SIG-M5 (cell line): Measurements from ENCODE around the gene PYROXD2.
"Not testable (repeated sequence)": the region's sequence is repeated elsewhere in the genome, so short reads cannot be mapped to it uniquely, and the experiment has no call there.

Experiments used
- DNase-seq: peaks from one replicate; lab custom pipeline; 2025; lab: John Stamatoyannopoulos, UW

The PYROXD2 gene

GRCh38 chr10:98390406-98390805 is 24.6 kb downstream of the PYROXD2 start:
- no peak for DNase-seq

DNA sequence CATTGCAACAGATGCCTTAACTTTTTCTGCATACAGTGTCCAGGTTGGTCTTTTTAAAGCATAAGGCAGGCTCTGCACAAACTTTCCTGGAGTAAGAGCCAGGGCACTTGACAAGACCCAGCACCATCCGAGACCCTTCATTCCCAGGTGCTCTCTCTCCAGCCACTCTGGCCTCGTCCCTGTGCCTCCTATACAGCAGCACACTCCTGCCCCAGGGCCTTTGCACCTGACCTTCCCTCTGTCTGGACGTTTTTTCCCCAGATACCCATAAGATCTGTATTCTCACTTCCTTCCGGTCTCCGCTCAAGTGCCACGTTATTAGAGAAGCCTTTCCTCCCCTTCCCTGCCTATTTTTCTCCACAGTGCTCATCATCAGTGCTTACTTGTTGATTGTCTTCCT is 25.6 kb downstream of the PYROXD2 start:
- DNase-seq, result no peak

- no peak for DNase-seq
Measured at GRCh38 chr10:98388101-98388655, 26.8 kb downstream of the PYROXD2 start.

DNA sequence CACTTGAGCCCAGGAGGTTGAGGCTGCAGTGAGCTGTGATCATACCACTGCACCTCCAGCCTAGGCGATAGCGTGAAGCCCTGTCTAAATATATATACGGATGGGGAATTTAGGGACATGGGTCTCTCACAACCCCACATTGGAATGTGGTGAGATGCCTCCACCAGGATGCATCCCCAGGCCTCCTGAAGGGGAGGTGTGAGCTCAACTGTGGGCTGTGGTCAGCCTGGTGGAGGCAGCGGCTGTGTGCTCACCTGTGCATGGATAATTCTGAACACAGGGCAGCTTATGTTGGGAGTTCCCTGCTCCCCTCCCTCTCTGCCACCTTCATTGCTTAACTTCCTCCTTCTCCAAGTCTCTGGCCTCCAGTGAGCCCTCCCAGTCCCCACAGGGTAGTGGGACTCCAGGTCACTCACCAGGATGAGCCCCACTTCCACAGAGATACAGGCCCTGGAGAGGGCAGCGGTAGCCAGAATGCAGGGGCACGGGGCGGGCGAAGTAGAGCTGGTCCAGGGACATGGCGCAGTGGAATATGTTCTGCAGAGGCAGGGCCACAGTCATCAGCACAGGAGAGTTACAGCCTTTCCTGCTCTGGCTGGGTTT is 30.4 kb downstream of the PYROXD2 start:
- no peak for DNase-seq

GRCh38 chr10:98383869-98384268 is 31.1 kb downstream of the PYROXD2 start:
- DNase-seq, result no peak

- not testable (repeated sequence) for DNase-seq
Measured at GRCh38 chr10:98383134-98383667, 31.8 kb downstream of the PYROXD2 start.

- no peak for DNase-seq
Measured at GRCh38 chr10:98382691-98383101, 32.3 kb downstream of the PYROXD2 start.

DNA sequence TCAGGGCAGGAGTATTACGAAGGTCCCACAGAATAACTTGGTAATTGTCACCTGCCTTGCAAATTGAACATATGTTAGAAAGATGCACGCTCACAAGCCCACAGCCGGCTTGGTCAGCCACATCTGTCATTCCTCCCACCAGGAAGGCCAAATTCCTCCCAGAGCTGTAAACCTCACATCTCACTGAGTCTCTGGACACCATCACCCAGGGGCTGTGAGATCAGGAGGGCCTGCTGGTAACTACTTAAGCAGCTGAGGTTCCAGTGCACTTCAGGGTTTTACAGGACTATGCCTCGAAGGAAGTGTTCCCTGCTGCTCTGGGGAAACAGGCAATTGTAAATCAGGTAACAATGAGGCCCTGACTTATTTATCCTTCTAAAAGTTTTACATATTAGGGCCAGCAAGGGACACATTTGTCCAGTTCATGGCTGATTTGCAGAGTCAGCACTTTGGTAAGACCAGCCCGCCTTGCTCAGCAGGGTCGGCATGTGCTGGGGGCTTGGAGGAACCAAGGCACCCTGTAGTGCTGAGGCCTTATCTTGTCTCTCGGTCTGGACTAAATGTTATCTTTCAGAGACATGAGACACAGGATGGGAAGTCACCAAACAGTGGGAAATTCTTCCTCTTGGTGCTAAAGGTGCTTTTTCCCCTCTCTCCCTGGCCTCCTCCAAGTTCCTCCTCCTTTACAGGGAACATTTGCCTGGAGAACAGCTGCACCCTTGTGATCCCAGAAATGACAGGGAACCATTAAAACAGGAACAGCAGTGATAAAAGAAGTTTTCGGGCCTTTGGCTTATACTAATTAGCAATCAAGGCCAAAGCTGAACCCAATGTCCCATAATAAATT is 34.3 kb downstream of the PYROXD2 start:
- DNase-seq, result no peak

DNA sequence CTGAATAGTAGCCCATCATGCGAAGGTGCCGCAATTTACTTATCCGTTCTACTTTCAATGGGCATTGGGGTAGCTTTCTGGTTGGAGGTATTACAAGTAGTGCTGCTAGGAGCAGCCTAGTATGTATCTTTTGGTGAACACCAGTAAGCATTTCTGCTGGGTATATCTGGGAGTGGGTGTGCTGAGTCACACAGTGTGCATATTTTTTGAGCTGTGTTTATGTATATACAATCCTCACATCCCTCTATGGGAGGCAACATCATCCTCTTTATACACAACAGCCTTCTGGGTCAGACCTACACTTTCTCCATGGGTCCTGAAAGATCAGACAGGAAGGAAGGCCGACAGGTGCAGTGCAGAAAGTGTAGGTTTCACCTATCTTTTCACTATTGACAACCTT is 36.3 kb downstream of the PYROXD2 start:
- no peak for DNase-seq

DNA sequence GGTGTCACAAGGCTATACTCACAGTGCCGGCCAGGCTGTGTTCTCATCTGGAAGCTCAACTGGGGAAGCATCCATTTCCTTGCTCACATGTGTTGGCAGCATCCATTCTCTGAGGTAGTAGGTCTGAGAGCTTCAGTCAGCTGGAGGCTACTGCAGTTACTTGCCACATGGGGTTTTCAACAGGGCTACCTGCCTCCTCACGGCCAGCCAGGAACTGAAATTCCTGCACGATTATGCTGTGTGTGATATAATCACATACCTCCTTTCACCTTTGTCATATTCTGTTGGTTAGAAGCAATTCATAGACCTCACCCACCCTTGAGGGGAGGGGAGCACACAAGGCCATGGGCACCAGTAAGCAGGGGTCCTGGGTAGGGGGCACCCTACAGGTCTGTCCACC is 37.4 kb downstream of the PYROXD2 start:
- DNase-seq, result no peak

- DNase-seq, result no peak
Measured at GRCh38 chr10:98377001-98377400, 38.0 kb downstream of the PYROXD2 start.

DNA sequence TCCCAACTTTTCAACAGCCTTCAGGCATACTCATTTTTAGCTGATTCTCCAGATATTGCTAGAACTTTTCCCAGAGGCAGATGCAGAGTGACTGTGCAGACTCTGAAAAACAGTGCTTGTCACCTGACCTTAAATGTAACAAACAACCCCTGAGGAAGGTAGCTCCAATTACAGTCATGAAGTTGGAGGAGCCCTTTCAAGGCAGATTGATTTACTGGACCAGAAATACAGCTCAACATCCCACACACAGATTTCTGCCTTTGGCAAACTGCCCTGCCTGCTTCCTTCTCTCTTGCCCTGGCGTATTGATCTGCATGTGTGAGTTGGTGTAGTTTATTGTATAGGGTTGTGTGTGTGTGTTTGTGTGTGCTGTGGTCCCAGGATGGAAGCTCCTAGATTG is 38.5 kb downstream of the PYROXD2 start:
- no peak for DNase-seq

- DNase-seq, result no peak
Measured at GRCh38 chr10:98374217-98374985, 40.6 kb downstream of the PYROXD2 start.

- no peak for DNase-seq
Measured at GRCh38 chr10:98373260-98374040, 41.5 kb downstream of the PYROXD2 start.

GRCh38 chr10:98370831-98371820 is 43.9 kb downstream of the PYROXD2 start:
- no peak for DNase-seq

DNA sequence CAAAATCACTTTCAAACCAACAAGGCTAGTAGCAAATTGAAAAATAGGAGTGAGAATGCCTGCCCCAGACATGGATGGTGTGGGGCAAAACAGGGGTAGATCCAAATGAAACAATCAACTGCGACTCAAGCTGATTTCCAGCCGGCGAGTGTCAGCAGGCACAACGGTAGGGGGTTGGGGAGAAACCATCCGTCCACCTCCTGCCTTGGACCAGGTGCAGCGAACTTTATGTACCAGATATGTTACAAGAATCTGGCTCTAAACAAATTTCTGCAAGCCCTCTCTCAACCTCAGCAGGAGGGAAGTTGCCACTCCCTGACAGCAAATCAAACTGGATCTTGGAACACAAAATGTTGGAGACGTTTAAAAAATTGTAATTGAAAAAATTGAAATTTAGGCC is 45.2 kb downstream of the PYROXD2 start:
- DNase-seq, result no peak

DNA sequence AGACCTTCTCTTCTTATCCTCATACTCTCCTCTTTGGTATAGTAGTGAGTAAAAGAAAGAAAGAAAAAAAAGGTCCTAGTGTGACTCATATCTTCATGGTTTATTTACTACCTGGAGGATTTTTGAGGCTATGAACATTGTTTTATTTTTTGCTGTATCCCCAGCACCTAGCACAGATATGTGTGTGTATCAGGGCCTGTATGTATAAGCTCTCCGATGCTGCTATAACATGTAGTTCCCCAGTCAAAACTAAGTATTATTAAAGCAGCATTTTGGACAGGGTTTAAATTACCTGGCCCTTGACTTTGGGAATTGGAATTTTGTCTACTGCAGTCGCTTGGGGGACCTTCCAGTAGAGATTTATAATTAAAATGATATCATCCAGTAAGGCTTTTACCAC is 46.3 kb downstream of the PYROXD2 start:
- DNase-seq, result no peak

GRCh38 chr10:98367604-98368451 is 47.2 kb downstream of the PYROXD2 start:
- no peak for DNase-seq

DNA sequence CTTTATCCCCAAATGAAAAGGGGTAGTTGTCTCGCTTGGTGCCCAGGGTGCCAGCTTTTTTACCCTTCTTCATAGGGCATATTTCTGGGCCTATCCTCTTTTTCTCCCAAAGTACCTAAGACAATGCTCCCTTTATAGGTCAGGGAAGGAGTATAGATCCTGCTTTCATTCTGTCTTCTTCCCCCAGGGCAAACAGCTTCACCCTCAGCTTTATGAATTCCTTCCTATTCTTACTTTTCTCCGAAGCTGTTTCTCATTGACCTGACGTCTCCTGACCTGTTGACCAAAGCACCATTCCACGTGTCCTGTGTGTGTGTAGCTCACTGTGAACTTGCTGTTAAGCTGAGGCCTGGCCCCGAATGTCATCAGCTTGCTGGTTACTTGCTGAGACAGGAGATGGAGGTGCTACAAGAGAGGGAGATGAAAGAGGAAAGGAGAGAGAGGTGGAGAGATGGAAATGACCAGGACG is 48.9 kb downstream of the PYROXD2 start:
- DNase-seq, result no peak
